ENCODE measurements around the gene ROR2. TPM values are rescaled to one million over a fixed set of nuclear protein-coding genes. Genes with fewer than 3 reads are reported as not detected.

Gene ROR2
- total and polyA plus RNA-seq, 2 of the 13 experiments (the other 11 are each of a cell fraction or from before 2014, with no cell fraction given) = not detected

DNA sequence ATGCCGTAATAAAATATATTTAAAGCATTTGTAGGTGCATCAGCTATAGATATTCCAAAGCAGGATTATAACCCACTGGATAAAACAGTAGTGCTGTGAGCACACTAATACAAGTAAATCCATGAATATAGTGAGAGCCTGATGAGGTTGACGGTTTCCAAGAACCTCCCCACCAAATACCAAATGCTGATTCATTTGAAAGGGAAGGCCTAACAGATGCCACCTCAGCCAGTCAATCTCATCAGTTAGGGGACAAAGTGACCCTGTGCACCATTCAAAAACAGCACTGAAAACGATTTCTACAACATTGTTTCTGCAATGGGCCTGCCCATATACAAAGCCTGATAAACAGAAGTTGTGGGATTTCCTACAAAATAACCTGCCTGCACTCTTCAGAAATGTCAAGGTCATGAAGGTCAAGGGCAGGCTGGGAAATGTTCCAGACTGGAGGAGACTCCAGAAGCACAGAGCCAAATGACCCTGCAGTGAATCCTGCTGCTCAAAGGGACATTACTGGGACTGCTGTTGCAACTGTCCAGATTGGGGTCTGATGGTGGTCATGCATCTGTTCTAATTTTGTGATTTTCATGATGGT lies 69.6 kb downstream of the ROR2 start:
- Histone ChIP-seq H3K4me2 (ENCODE audit: low read depth, low read length) (no peak overlapping the region), H3K4me3 (replicated peaks in 1 of 3; ENCODE audit: insufficient read depth in 1 of 3, low read depth in 2 of 3, low read length in 3 of 3) (no peak overlapping the region), H3K79me2 (ENCODE audit: insufficient read depth, low read length) (no peaks in the 10 kb centered on the region), H3K36me3 (replicated peaks in 1 of 2; ENCODE audit: control insufficient read depth in 1 of 2, insufficient read depth in 2 of 2, low read length in 2 of 2) (no peaks in the 10 kb centered on the region), H2AFZ (ENCODE audit: low read length) (no peak overlapping the region), H3K27me3 (ENCODE audit: control insufficient read depth in 1 of 2, insufficient read depth in 2 of 2, low read length in 2 of 2) (peaks cover 0 to 37% of the 10 kb centered on the region in 2 experiments; a peak in 3 of 5 replicates), H3K9ac (ENCODE audit: insufficient read depth, low read depth, low read length) (no peak overlapping the region), H3K27ac (ENCODE audit: extremely low read length, insufficient read depth, low read length) (no peak overlapping the region), H3K9me3 (ENCODE audit: low read length) (no peaks in the 10 kb centered on the region), H4K20me1 (ENCODE audit: insufficient read depth, low read length) (no peaks in the 10 kb centered on the region), H3K4me1 (ENCODE audit: insufficient read depth, low read length) (peaks cover 19% of the 10 kb centered on the region)
- CTCF ChIA-PET (ENCODE audit: low intra/inter-chr PET ratio, low total read pairs) = no interaction called here
- POLR2A ChIA-PET = no interaction called here
- FAIRE-seq = no peak
- TF ChIP-seq BATF2 (CRISPR knock-in tag; IDR thresholded peaks at IDR 0.05) (no peak), ZNF34 (CRISPR knock-in tag; IDR thresholded peaks at IDR 0.05; ENCODE audit: borderline replicate concordance) (no peak)
- intact Hi-C loops (cut with micrococcal nuclease; ENCODE audit: unreplicated experiment) (no loop called here), in situ Hi-C loops (cut with HindIII; ENCODE audit: extremely low pct_ligation_motif_present, low pct_unique_long_range_greater_than_20kb) (no loop called here)
- ATAC-seq = no peak
- BruUV-seq (replicated peaks) = no TSS peak
- DNase-seq (ENCODE audit: low spot score) = no peak
- 24% methylated on average over 3 of the region's 3 CpGs for whole genome bisulfite sequencing (ENCODE audit: low lambda C conversion rate)

- no peak for ATAC-seq
- ChIA-PET CTCF (ENCODE audit: low intra/inter-chr PET ratio, low total read pairs) (no interaction called here), POLR2A (no interaction called here)
- in situ Hi-C loops (cut with HindIII; ENCODE audit: extremely low pct_ligation_motif_present, low pct_unique_long_range_greater_than_20kb) (no loop called here), intact Hi-C loops (cut with micrococcal nuclease; ENCODE audit: unreplicated experiment) (no loop called here)
- BruUV-seq (replicated peaks) = no TSS peak
- no peak for DNase-seq (ENCODE audit: low spot score)
- Histone ChIP-seq H3K79me2 (ENCODE audit: insufficient read depth, low read length) (no peaks in the 10 kb centered on the region), H3K9me3 (ENCODE audit: low read length) (no peaks in the 10 kb centered on the region), H3K4me2 (ENCODE audit: low read depth, low read length) (no peak overlapping the region), H3K36me3 (replicated peaks in 1 of 2; ENCODE audit: control insufficient read depth in 1 of 2, insufficient read depth in 2 of 2, low read length in 2 of 2) (no peaks in the 10 kb centered on the region), H3K27me3 (ENCODE audit: control insufficient read depth in 1 of 2, insufficient read depth in 2 of 2, low read length in 2 of 2) (peaks cover 0 to 44% of the 10 kb centered on the region in 2 experiments; a peak in 3 of 5 replicates), H4K20me1 (ENCODE audit: insufficient read depth, low read length) (no peaks in the 10 kb centered on the region), H3K4me3 (replicated peaks in 1 of 3; ENCODE audit: insufficient read depth in 1 of 3, low read depth in 2 of 3, low read length in 3 of 3) (no peak overlapping the region), H2AFZ (ENCODE audit: low read length) (no peak overlapping the region), H3K27ac (ENCODE audit: extremely low read length, insufficient read depth, low read length) (no peak overlapping the region), H3K4me1 (ENCODE audit: insufficient read depth, low read length) (peaks cover 7% of the 10 kb centered on the region; the same call in 1 of the 2 replicates), H3K9ac (ENCODE audit: insufficient read depth, low read depth, low read length) (no peak overlapping the region)
- WGBS (ENCODE audit: low lambda C conversion rate) = 6% methylated on average over 1 of the region's 1 CpG
- FAIRE-seq = no peak
- TF ChIP-seq NONO (IDR thresholded peaks at IDR 0.05) = no peak
- TF ChIP-seq NONO (CRISPR knock-in tag; conservative IDR thresholded peaks at IDR 0.05) = no peak
- TF ChIP-seq REPIN1 (CRISPR knock-in tag; IDR thresholded peaks at IDR 0.05; ENCODE audit: borderline replicate concordance, low read depth) = no peak
- no peak for TF ChIP-seq ZNF543 (CRISPR knock-in tag; IDR thresholded peaks at IDR 0.05)
- no peak for TF ChIP-seq TOE1 (CRISPR knock-in tag; IDR thresholded peaks at IDR 0.05)
- TF ChIP-seq ISX (CRISPR knock-in tag; conservative IDR thresholded peaks at IDR 0.05) = no peak
- no peak for TF ChIP-seq MAF1 (CRISPR knock-in tag; IDR thresholded peaks at IDR 0.05; ENCODE audit: borderline replicate concordance)
- TF ChIP-seq ZNF451 (CRISPR knock-in tag; IDR thresholded peaks at IDR 0.05) = no peak
- no peak for TF ChIP-seq CBX5 (CRISPR knock-in tag; IDR thresholded peaks at IDR 0.05; ENCODE audit: borderline replicate concordance)
- TF ChIP-seq ZNF207 (IDR thresholded peaks at IDR 0.05; ENCODE audit: borderline replicate concordance) = no peak
- TF ChIP-seq, protein P1, sequence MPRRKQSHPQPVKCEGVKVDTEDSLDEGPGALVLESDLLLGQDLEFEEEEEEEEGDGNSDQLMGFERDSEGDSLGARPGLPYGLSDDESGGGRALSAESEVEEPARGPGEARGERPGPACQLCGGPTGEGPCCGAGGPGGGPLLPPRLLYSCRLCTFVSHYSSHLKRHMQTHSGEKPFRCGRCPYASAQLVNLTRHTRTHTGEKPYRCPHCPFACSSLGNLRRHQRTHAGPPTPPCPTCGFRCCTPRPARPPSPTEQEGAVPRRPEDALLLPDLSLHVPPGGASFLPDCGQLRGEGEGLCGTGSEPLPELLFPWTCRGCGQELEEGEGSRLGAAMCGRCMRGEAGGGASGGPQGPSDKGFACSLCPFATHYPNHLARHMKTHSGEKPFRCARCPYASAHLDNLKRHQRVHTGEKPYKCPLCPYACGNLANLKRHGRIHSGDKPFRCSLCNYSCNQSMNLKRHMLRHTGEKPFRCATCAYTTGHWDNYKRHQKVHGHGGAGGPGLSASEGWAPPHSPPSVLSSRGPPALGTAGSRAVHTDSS (CRISPR knock-in tag; conservative IDR thresholded peaks at IDR 0.05) = no peak
- TF ChIP-seq PAWR (CRISPR knock-in tag; IDR thresholded peaks at IDR 0.05; ENCODE audit: borderline replicate concordance) = no peak
- no peak for TF ChIP-seq ZNF891 (CRISPR knock-in tag; IDR thresholded peaks at IDR 0.05)
- TF ChIP-seq ARID2 (CRISPR knock-in tag; IDR thresholded peaks at IDR 0.05; ENCODE audit: borderline replicate concordance) = no peak
- TF ChIP-seq, protein P2, sequence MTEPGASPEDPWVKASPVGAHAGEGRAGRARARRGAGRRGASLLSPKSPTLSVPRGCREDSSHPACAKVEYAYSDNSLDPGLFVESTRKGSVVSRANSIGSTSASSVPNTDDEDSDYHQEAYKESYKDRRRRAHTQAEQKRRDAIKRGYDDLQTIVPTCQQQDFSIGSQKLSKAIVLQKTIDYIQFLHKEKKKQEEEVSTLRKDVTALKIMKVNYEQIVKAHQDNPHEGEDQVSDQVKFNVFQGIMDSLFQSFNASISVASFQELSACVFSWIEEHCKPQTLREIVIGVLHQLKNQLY (CRISPR knock-in tag; IDR thresholded peaks at IDR 0.05) = no peak
- no peak for TF ChIP-seq LCORL (IDR thresholded peaks at IDR 0.05)
- TF ChIP-seq LCORL (CRISPR knock-in tag; IDR thresholded peaks at IDR 0.05) = no peak
Observed at GRCh38 chr9:91879231-91879630, 70.8 kb downstream of the ROR2 start.
